H1 (cell line): Measurements from ENCODE around the gene SMC3. TPM values are rescaled to one million over a fixed set of nuclear protein-coding genes. Genes with fewer than 3 reads are reported as not detected.

Source experiments
- CHD1 ChIP-seq: IDR thresholded peaks from 2 replicates; pipeline ENCODE4 v1.6.1; 2012; ENCODE audit warnings: low read depth, low read length, improper control_type of control experiment
- FOSL1 ChIP-seq: IDR thresholded peaks from 2 replicates; pipeline ENCODE4 v1.6.1; 2011; ENCODE audit warnings: mild to moderate bottlenecking, low read depth, low read length, moderate library complexity; ENCODE audit not compliant: insufficient read depth
- GTF2F1 ChIP-seq: IDR thresholded peaks from 2 replicates; pipeline ENCODE4 v1.6.1; 2012; ENCODE audit warnings: low read depth, low read length, improper control_type of control experiment, borderline replicate concordance
- RAD21 ChIP-seq, 2 experiments: IDR thresholded peaks in 1 of 2; conservative IDR thresholded peaks in 1 of 2; 2 replicates each; pipeline ENCODE4 v1.6.1; 2011; ENCODE audit warnings: low read depth in 2 of 2, low read length in 2 of 2, improper control_type of control experiment in 1 of 2, inconsistent platforms in 1 of 2, mild to moderate bottlenecking in 1 of 2, moderate library complexity in 1 of 2
- RBBP5 ChIP-seq: IDR thresholded peaks from 2 replicates; pipeline ENCODE4 v1.7.1; 2012; ENCODE audit warnings: low read depth, mild to moderate bottlenecking, inconsistent platforms, low read length, moderate library complexity, borderline replicate concordance
- polyA plus RNA-seq, 7 experiments: library from polyadenylated mRNA; depleted of rRNA in 3 of 7; stranded (reverse) in 5 of 7; unstranded in 2 of 7; fragments of >200 nt in 5 of 7; fragments of 200-250 nt in 2 of 7; gene quantifications; 1 replicate in 5 of 7; 2 replicates in 1 of 7; 4 replicates in 1 of 7; pipeline versions ENCODE4 v1.2.1 to v1.2.3, GENCODE V29; 2011 to 2013; ENCODE audit warnings: missing spikeins in 2 of 7, mixed read lengths in 2 of 7
- total RNA-seq: library from RNA; stranded (reverse); fragmentation: NEBNext Ultra II Directional; extraction: Animal tissue kit (Norgen Biotek cat#: 25700); gene quantifications from 2 replicates; pipeline ENCODE4 v1.2.1, GENCODE V29; 2021

Gene SMC3
- total and polyA plus RNA-seq, 2 of the 8 experiments (the other 6 are each of a cell fraction or from before 2014, with no cell fraction given), result 12.7 to 93.4 TPM

GRCh38 chr10:110649347-110650264, 82.1 kb downstream of the SMC3 start (continued):
- TF ChIP-seq FOSL1 (no peak), CHD1 (no peak), RAD21 (IDR thresholded peaks at IDR 0.05 in 1 of 2, conservative IDR thresholded peaks at IDR 0.05 in 1 of 2; ENCODE audit: low read depth in 2 of 2, low read length in 2 of 2) (no peak), GTF2F1 (no peak), RBBP5 (no peak)
